Fibroblast of gingiva (primary cell): Measurements from ENCODE around the gene NOTUM.
A peak's percentile ranks its signal among the peaks of the same experiment; 100 is the strongest.

ENCODE experiments used
- DNase-seq: peaks from one replicate; pipeline ENCODE4 v3.0.0-alpha.2; 2011; ENCODE audit warnings: low read depth

The NOTUM gene

GRCh38 chr17:81977211-81977808, 16.3 kb upstream of the NOTUM start, which contains the start of gene ASPSCR1:
ASPSCR1 (plus strand) TSS chr17:81977629; CDS start chr17:81977647, 18 bp downstream.
- peak; percentile 90 for DNase-seq

- DNase-seq, result no peak
Measured at GRCh38 chr17:81976332-81977210, 15.6 kb upstream of the NOTUM start.

GRCh38 chr17:81973432-81973831, 12.4 kb upstream of the NOTUM start:
- DNase-seq, result no peak

GRCh38 chr17:81968850-81969812, 8.1 kb upstream of the NOTUM start:
- DNase-seq, result no peak

- no peak for DNase-seq
Measured at GRCh38 chr17:81968396-81968745, 7.4 kb upstream of the NOTUM start.

GRCh38 chr17:81967533-81968395, 6.8 kb upstream of the NOTUM start:
- DNase-seq, result peak; percentile 76

GRCh38 chr17:81967244-81967532, 6.2 kb upstream of the NOTUM start:
- DNase-seq, result no peak

- peak; percentile 37 for DNase-seq
Measured at GRCh38 chr17:81966343-81967243, 5.6 kb upstream of the NOTUM start.

- no peak for DNase-seq
Measured at GRCh38 chr17:81964081-81964849, 3.3 kb upstream of the NOTUM start.

GRCh38 chr17:81962499-81963441, 1.8 kb upstream of the NOTUM start:
- DNase-seq, result no peak

GRCh38 chr17:81961521-81962498, 823 bp upstream of the NOTUM start:
- DNase-seq, result no peak

GRCh38 chr17:81960130-81960958, 643 bp downstream of the NOTUM start:
- no peak for DNase-seq

GRCh38 chr17:81959362-81960129, 1.4 kb downstream of the NOTUM start:
- no peak for DNase-seq

GRCh38 chr17:81958633-81959342, 2.2 kb downstream of the NOTUM start:
- no peak for DNase-seq
